Colonic mucosa (tissue), 4 donors: Measurements from ENCODE around the gene ARID1B. TPM values are rescaled to one million over a fixed set of nuclear protein-coding genes. Genes with fewer than 3 reads are reported as not detected.

Source experiments
- DNase-seq: peaks from one replicate; pipeline ENCODE4 v3.0.0-alpha.2; 2020
- H3K27ac ChIP-seq: fragments of 200-600 bp; one replicate; pipeline ENCODE4 v1.8.0; 2021
- H3K27me3 ChIP-seq: fragments of 200-600 bp; one replicate; pipeline ENCODE4 v1.8.0; 2021
- H3K36me3 ChIP-seq: fragments of 200-600 bp; one replicate; pipeline ENCODE4 v1.8.0; 2021
- H3K4me1 ChIP-seq: fragments of 200-600 bp; one replicate; pipeline ENCODE4 v1.8.0; 2021; ENCODE audit warnings: mild to moderate bottlenecking
- H3K4me3 ChIP-seq: fragments of 200-600 bp; one replicate; pipeline ENCODE4 v1.8.0; 2021
- H3K9ac ChIP-seq, 2 donors: one replicate each; pipeline ENCODE4 v1.7.0; 2013; ENCODE audit warnings: control low read depth in 2 of 2, low read depth in 2 of 2, low read length in 2 of 2
- H3K9me3 ChIP-seq: fragments of 200-600 bp; one replicate; pipeline ENCODE4 v1.8.0; 2021
- CTCF ChIP-seq: fragments of 200-600 bp; IDR thresholded peaks from one replicate; pipeline ENCODE4 v1.8.0; 2022; ENCODE audit warnings: antibody characterized with exemption, mild to moderate bottlenecking
- intact Hi-C: fragments of 100-400 bp; cut with DNase I; formaldehyde crosslinking; loops from one replicate; pipeline ENCODE4 v1.14.1; 2022
- total RNA-seq, 2 donors: library from RNA; stranded (reverse); fragmentation: NEBNext Ultra II Directional in 1 of 2; extraction: Animal tissue kit (Norgen Biotek cat#: 25700) in 1 of 2; gene quantifications; one replicate each; pipeline ENCODE4 v1.2.1, GENCODE V29; 2021
- donor health status: healthy.
- donor health status: DM: no; HTN: no; CAD: no.
- donor health status: DM: no; HTN: no; CAD: no.

ARID1B gene
- total RNA-seq, 2 donors from 2014 or later = 61.3 to 71.5 TPM

- Histone ChIP-seq H3K27ac (no peak overlapping the region), H3K27me3 (no peaks in the 10 kb centered on the region), H3K4me3 (no peak overlapping the region), H3K9me3 (no peaks in the 10 kb centered on the region), H3K36me3 (peaks cover 4% of the 10 kb centered on the region), H3K4me1 (no peaks in the 10 kb centered on the region), H3K9ac (no peak overlapping the region)
- no peak for TF ChIP-seq CTCF
- DNase-seq = no peak
- intact Hi-C loops = no loop called here
Observed at GRCh38 chr6:157151989-157152388, 374.8 kb downstream of the ARID1B start.

GRCh38 chr6:157152556-157152955, 375.4 kb downstream of the ARID1B start:
- Histone ChIP-seq H3K4me3 (no peak overlapping the region), H3K9ac (no peak overlapping the region), H3K36me3 (peaks cover 4% of the 10 kb centered on the region), H3K4me1 (no peaks in the 10 kb centered on the region), H3K27me3 (no peaks in the 10 kb centered on the region), H3K27ac (no peak overlapping the region), H3K9me3 (no peaks in the 10 kb centered on the region)
- TF ChIP-seq CTCF = no peak
- intact Hi-C loops = no loop called here
- no peak for DNase-seq

- H3K9me3 ChIP-seq = no peaks in the 10 kb centered on the region
- intact Hi-C loops = no loop called here
- H3K27me3 ChIP-seq = no peaks in the 10 kb centered on the region
- H3K4me3 ChIP-seq = no peak overlapping the region
- TF ChIP-seq CTCF = no peak
- no peak overlapping the region for H3K27ac ChIP-seq
- H3K4me1 ChIP-seq = no peaks in the 10 kb centered on the region
- no peak overlapping the region for H3K9ac ChIP-seq
- no peaks in the 10 kb centered on the region for H3K36me3 ChIP-seq
- no peak for DNase-seq
Observed at GRCh38 chr6:157155804-157156203, 378.6 kb downstream of the ARID1B start.

DNA sequence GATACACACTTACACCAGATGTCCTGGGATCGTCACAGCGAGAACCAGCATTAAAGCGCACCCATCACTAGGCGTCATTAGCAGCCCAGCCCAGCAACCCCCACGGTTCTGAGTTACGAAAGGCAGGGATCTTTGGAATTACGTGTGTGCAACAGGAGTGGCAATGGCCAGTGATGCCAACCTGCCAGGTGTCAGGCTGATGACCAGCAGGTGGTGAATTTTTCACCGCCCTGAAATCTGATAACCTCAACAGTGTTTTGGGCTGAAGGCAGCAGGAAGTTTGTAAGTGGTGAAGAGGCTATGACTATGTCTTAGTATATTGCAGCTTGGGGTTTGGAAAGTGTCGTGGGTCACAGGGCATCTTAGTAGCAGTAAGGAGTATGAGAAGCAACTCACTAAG, 380.1 kb downstream of the ARID1B start:
- no peak for TF ChIP-seq CTCF
- no peak for DNase-seq
- H3K27ac ChIP-seq = no peak overlapping the region
- no peak overlapping the region for H3K4me3 ChIP-seq
- no peaks in the 10 kb centered on the region for H3K4me1 ChIP-seq
- no peaks in the 10 kb centered on the region for H3K27me3 ChIP-seq
- H3K9ac ChIP-seq = no peak overlapping the region
- no peaks in the 10 kb centered on the region for H3K9me3 ChIP-seq
- intact Hi-C loops = no loop called here
- H3K36me3 ChIP-seq = no peaks in the 10 kb centered on the region

- Histone ChIP-seq H3K27me3 (no peaks in the 10 kb centered on the region), H3K27ac (no peak overlapping the region), H3K4me1 (no peaks in the 10 kb centered on the region), H3K9ac (no peak overlapping the region), H3K36me3 (no peaks in the 10 kb centered on the region), H3K9me3 (no peaks in the 10 kb centered on the region), H3K4me3 (no peak overlapping the region)
- no peak for DNase-seq
- no peak for TF ChIP-seq CTCF
- intact Hi-C loops = no loop called here
Observed at GRCh38 chr6:157158456-157158855, 381.3 kb downstream of the ARID1B start.

DNA sequence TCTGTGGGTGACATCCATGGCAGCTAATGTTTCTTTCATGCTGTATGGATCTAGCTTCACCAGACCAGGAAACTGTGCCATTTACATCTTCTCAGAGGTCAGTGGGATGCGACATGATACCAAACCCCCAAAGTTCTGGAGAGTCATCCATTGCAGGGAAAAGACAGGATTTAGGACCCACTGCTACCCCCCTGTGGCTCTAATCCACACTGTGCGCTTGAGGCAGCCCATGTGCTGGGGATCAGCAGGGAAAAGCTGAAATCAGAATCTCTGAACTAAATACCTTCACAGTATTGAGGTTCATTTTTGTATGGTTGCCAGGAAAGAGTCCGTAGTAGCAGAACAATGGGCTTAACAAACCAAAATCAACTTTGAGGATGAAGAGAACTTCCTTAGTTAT, 381.7 kb downstream of the ARID1B start:
- intact Hi-C loops = no loop called here
- no peak overlapping the region for H3K27ac ChIP-seq
- DNase-seq = no peak
- H3K27me3 ChIP-seq = no peaks in the 10 kb centered on the region
- no peaks in the 10 kb centered on the region for H3K36me3 ChIP-seq
- H3K9me3 ChIP-seq = no peaks in the 10 kb centered on the region
- H3K4me3 ChIP-seq = no peak overlapping the region
- H3K4me1 ChIP-seq = no peaks in the 10 kb centered on the region
- H3K9ac ChIP-seq = no peak overlapping the region
- TF ChIP-seq CTCF = no peak
